Calu3 (cell line): ENCODE data around the gene OR4N5. TPM values are rescaled to one million over a fixed set of nuclear protein-coding genes. Genes with fewer than 3 reads are reported as not detected.
"Not testable (repeated sequence)": the region's sequence is repeated elsewhere in the genome, so short reads cannot be mapped to it uniquely, and the experiment has no call there.

Experiments
- BruUV-seq: library from RNA; stranded (reverse); fragments of 400-500 nt; replicated peaks from 2 replicates; lab custom pipeline; 2021; lab: Mats Ljungman, UMichigan
- CTCF ChIA-PET: fragments of 300-600 bp; sonication (Branson Sonifier 250); formaldehyde crosslinking; loops from one replicate; lab custom pipeline; 2022; ENCODE audit warnings: antibody characterized with exemption; lab: Charles Lee
- DNase-seq: peaks from one replicate; pipeline ENCODE4 v3.0.0; 2022
- H3K27ac Mint-ChIP-seq: one replicate; pipeline ENCODE4 v1.8.0; 2022; ENCODE audit warnings: mixed read lengths; ENCODE audit not compliant: unreplicated experiment
- H3K27me3 Mint-ChIP-seq: one replicate; pipeline ENCODE4 v1.8.0; 2022; ENCODE audit warnings: mixed read lengths; ENCODE audit not compliant: unreplicated experiment
- H3K36me3 Mint-ChIP-seq: one replicate; pipeline ENCODE4 v1.8.0; 2022; ENCODE audit warnings: mild to moderate bottlenecking, moderate library complexity, mixed read lengths; ENCODE audit not compliant: insufficient read depth, unreplicated experiment
- H3K4me1 Mint-ChIP-seq: one replicate; pipeline ENCODE4 v1.8.0; 2022; ENCODE audit warnings: mild to moderate bottlenecking, low read depth, mixed read lengths; ENCODE audit not compliant: unreplicated experiment
- H3K4me3 Mint-ChIP-seq: one replicate; pipeline ENCODE4 v1.8.0; 2022; ENCODE audit warnings: mild to moderate bottlenecking, low read depth, moderate library complexity, mixed read lengths; ENCODE audit not compliant: unreplicated experiment
- H3K9me3 Mint-ChIP-seq: one replicate; pipeline ENCODE4 v1.8.0; 2022; ENCODE audit warnings: low read depth, mixed read lengths; ENCODE audit not compliant: unreplicated experiment
- CTCF ChIP-seq: fragments of 200-600 bp; IDR thresholded peaks from one replicate; pipeline ENCODE4 v1.8.0; 2022; ENCODE audit warnings: antibody characterized with exemption; ENCODE audit not compliant: unreplicated experiment
- intact Hi-C: fragments of 100-400 bp; cut with micrococcal nuclease; formaldehyde crosslinking; loops from one replicate; pipeline ENCODE4 v1.10.0; 2022; ENCODE audit not compliant: unreplicated experiment
- total RNA-seq: library from RNA; stranded (reverse); gene quantifications from 2 replicates; pipeline ENCODE4 v1.2.3, GENCODE V29; 2022

Gene OR4N5
- total RNA-seq, 1 experiment from 2014 or later, result not detected

- CTCF ChIA-PET, result interaction anchor here (0.6 kb wide), 1 partner anchor 12 kb away, joined by 3 read pairs; no protein-coding TSS in a partner anchor
These were observed 5.3 kb downstream of the OR4N5 start for GRCh38 chr14:20143911-20144310.

GRCh38 chr14:20144820-20145219 lies 6.2 kb downstream of the OR4N5 start:
- no peaks in the 10 kb centered on the region for H3K4me1 Mint-ChIP-seq
- H3K9me3 Mint-ChIP-seq, result no peaks in the 10 kb centered on the region
- no TSS peak for BruUV-seq
- intact Hi-C loops, result no loop called here
- H3K27me3 Mint-ChIP-seq, result peaks cover 16% of the 10 kb centered on the region
- H3K27ac Mint-ChIP-seq, result no peak overlapping the region
- no peak for TF ChIP-seq CTCF
- H3K36me3 Mint-ChIP-seq, result no peaks in the 10 kb centered on the region
- CTCF ChIA-PET, result no interaction called here
- no peak overlapping the region for H3K4me3 Mint-ChIP-seq
- DNase-seq, result no peak

More at GRCh38 chr14:20143911-20144310, 5.3 kb downstream of the OR4N5 start:
- Mint-ChIP-seq H3K36me3 (no peaks in the 10 kb centered on the region), H3K27me3 (peaks cover 20% of the 10 kb centered on the region), H3K4me3 (no peak overlapping the region), H3K27ac (no peak overlapping the region), H3K9me3 (no peaks in the 10 kb centered on the region), H3K4me1 (no peaks in the 10 kb centered on the region)
- DNase-seq, result no peak
- intact Hi-C loops, result no loop called here
- no TSS peak for BruUV-seq
- TF ChIP-seq CTCF, result no peak

DNA sequence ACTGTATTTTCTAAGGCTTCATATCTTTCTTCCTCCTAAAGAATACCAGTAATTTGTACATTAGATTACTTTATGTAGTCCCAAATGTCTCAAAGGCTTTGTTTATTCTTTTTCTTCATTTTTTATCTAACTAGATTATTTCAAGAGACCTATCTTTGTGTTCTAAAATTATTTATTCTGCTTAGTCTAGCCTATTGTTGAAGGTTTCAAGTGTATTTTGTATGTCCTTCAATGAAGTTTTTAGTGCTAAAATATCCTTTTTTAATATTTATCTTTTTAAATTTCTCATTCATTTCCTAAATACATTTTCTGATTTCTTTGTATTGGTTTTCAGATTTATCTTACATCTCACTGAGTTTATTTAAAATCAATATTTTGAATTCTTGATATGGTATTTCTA lies 25.8 kb downstream of the OR4N5 start:
- Mint-ChIP-seq H3K36me3 (no peaks in the 10 kb centered on the region), H3K27me3 (peaks cover 14% of the 10 kb centered on the region), H3K9me3 (peaks cover 4% of the 10 kb centered on the region), H3K4me1 (no peaks in the 10 kb centered on the region), H3K4me3 (no peak overlapping the region), H3K27ac (no peak overlapping the region)
- no peak for TF ChIP-seq CTCF
- no TSS peak for BruUV-seq
- intact Hi-C loops, result no loop called here
- CTCF ChIA-PET, result no interaction called here
- no peak for DNase-seq

GRCh38 chr14:20167091-20167490 lies 28.5 kb downstream of the OR4N5 start:
- Mint-ChIP-seq H3K27me3 (peaks cover 14% of the 10 kb centered on the region), H3K36me3 (no peaks in the 10 kb centered on the region), H3K4me3 (no peak overlapping the region), H3K27ac (no peak overlapping the region), H3K4me1 (no peaks in the 10 kb centered on the region), H3K9me3 (peaks cover 4% of the 10 kb centered on the region)
- no peak for TF ChIP-seq CTCF
- CTCF ChIA-PET, result no interaction called here
- no TSS peak for BruUV-seq
- intact Hi-C loops, result no loop called here
- DNase-seq, result no peak

DNA sequence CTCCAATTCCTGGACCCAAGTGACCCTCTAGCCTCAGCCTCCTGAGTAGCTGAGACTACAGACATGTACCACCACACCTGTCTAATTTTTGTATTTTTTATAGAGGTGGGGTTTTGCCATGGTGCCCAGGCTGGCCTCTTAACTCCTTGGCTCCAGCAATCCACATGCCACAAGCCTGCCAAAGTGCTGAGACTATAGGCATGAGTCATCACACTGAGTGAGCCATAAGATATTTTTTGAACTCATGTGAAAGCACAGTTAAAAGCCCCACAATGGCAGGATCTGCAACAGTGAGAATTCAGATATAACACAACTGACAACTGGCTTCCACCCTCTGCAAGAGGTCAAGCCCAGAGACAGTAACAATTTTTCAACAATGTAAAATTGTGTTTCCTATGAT lies 31.2 kb downstream of the OR4N5 start:
- H3K27ac Mint-ChIP-seq, CTCF ChIA-PET, H3K4me3 Mint-ChIP-seq, H3K4me1 Mint-ChIP-seq, H3K27me3 Mint-ChIP-seq, BruUV-seq, H3K9me3 Mint-ChIP-seq, H3K36me3 Mint-ChIP-seq, intact Hi-C loops: not testable (repeated sequence)
- peak; percentile 21 for DNase-seq

DNA sequence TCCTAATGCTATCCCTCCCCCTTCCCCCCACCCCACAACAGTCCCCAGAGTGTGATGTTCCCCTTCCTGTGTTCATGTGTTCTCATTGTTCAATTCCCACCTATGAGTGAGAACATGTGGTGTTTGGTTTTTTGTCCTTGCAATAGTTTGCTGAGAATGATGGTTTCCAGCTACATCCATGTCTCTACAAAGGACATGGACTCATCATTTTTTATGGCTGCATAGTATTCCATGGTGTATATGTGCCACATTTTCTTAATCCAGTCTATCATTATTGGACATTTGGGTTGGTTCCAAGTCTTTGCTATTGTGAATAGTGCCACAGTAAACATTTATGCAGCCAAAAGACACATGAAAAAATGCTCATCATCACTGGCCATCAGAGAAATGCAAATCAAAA lies 35.6 kb downstream of the OR4N5 start:
- H3K27ac Mint-ChIP-seq, BruUV-seq, H3K27me3 Mint-ChIP-seq, DNase-seq, H3K9me3 Mint-ChIP-seq, H3K36me3 Mint-ChIP-seq, intact Hi-C loops, CTCF ChIA-PET, H3K4me3 Mint-ChIP-seq: not testable (repeated sequence)
- peaks cover 23% of the 10 kb centered on the region for H3K4me1 Mint-ChIP-seq
